A673 (cell line): Measurements from ENCODE around the gene GAGE10. TPM values are rescaled to one million over a fixed set of nuclear protein-coding genes. Genes with fewer than 3 reads are reported as not detected.
"Not testable (repeated sequence)": the region's sequence is repeated elsewhere in the genome, so short reads cannot be mapped to it uniquely, and the experiment has no call there.

Experiments
- BruUV-seq: library from RNA; stranded (reverse); fragments of 400-500 nt; replicated peaks from 2 replicates; lab custom pipeline; 2021; lab: Mats Ljungman, UMichigan
- CTCF ChIA-PET: fragments of 300-600 bp; sonication (Branson Sonifier 250); formaldehyde crosslinking; loops from one replicate; lab custom pipeline; 2022; ENCODE audit warnings: antibody characterized with exemption; lab: Charles Lee
- POLR2A ChIA-PET: fragments of 300-600 bp; sonication (Branson Sonifier 250); formaldehyde crosslinking; loops from one replicate; lab custom pipeline; 2022; ENCODE audit warnings: antibody characterized with exemption; ENCODE audit not compliant: low non-redundant PET; lab: Charles Lee
- DNase-seq: peaks from one replicate; pipeline ENCODE4 v3.0.0-alpha.2; 2015; ENCODE audit warnings: low spot score
- H3K27ac ChIP-seq: fragments of 200-600 bp; sonication (generic); 2 replicates; pipeline ENCODE4 v1.5.1; 2016; ENCODE audit warnings: mixed run types, low read depth, mild to moderate bottlenecking, mixed read lengths, antibody characterized with exemption, low read length; ENCODE audit not compliant: poor library complexity, severe bottlenecking
- H3K27me3 ChIP-seq: fragments of 200-600 bp; sonication (generic); replicated peaks from 2 replicates; pipeline ENCODE4 v1.6.1; 2017; ENCODE audit warnings: mixed run types, low read depth, mild to moderate bottlenecking, mixed read lengths, antibody characterized with exemption, low read length; ENCODE audit not compliant: insufficient read depth, poor library complexity
- H3K36me3 ChIP-seq: fragments of 200-600 bp; sonication (generic); 2 replicates; pipeline ENCODE4 v1.6.1; 2016; ENCODE audit warnings: mixed run types, mild to moderate bottlenecking, mixed read lengths, antibody characterized with exemption, low read length; ENCODE audit not compliant: insufficient read depth, poor library complexity, severe bottlenecking
- H3K4me1 ChIP-seq: fragments of 200-600 bp; sonication (generic); 2 replicates; pipeline ENCODE4 v1.6.1; 2017; ENCODE audit warnings: mixed run types, mild to moderate bottlenecking, mixed read lengths, antibody characterized with exemption, low read length; ENCODE audit not compliant: insufficient read depth, poor library complexity, severe bottlenecking
- H3K4me3 ChIP-seq: fragments of 200-600 bp; sonication (generic); 2 replicates; pipeline ENCODE4 v1.5.1; 2016; ENCODE audit warnings: low read depth, mixed run types, mild to moderate bottlenecking, mixed read lengths, low read length; ENCODE audit not compliant: poor library complexity, severe bottlenecking
- H3K9me3 ChIP-seq: fragments of 200-600 bp; sonication (generic); 2 replicates; pipeline ENCODE4 v1.6.1; 2016; ENCODE audit warnings: mixed run types, low read depth, mild to moderate bottlenecking, mixed read lengths, antibody characterized with exemption, low read length; ENCODE audit not compliant: poor library complexity, severe bottlenecking
- EZH2 ChIP-seq: fragments of 200-600 bp; sonication (generic); IDR thresholded peaks from 2 replicates; pipeline ENCODE4 v1.6.1; 2017; ENCODE audit warnings: borderline replicate concordance, low read depth, mild to moderate bottlenecking, mixed read lengths, antibody characterized with exemption, low read length; ENCODE audit not compliant: poor library complexity, severe bottlenecking
- intact Hi-C: fragments of 100-400 bp; cut with micrococcal nuclease; formaldehyde crosslinking; loops from one replicate; pipeline ENCODE4 v1.10.0; 2022; ENCODE audit not compliant: unreplicated experiment
- total RNA-seq: library from RNA; stranded (reverse); gene quantifications from 2 replicates; pipeline ENCODE4 v1.2.3, GENCODE V29; 2021
- TF ChIP-seq, protein P1 (sequence below): fragments of 300-800, 200-600 bp; sonication (generic); conservative IDR thresholded peaks from 2 replicates; pipeline ENCODE4 v1.5.1; 2017; ENCODE audit warnings: low read depth, mild to moderate bottlenecking, antibody characterized with exemption, low read length, moderate library complexity, mixed read lengths

GAGE10 gene
- total RNA-seq, 1 experiment from 2014 or later, result not detected

GRCh38 chrX:49300703-49301102, 2.7 kb upstream of the GAGE10 start:
- no peak for DNase-seq
- TF ChIP-seq, protein P1, sequence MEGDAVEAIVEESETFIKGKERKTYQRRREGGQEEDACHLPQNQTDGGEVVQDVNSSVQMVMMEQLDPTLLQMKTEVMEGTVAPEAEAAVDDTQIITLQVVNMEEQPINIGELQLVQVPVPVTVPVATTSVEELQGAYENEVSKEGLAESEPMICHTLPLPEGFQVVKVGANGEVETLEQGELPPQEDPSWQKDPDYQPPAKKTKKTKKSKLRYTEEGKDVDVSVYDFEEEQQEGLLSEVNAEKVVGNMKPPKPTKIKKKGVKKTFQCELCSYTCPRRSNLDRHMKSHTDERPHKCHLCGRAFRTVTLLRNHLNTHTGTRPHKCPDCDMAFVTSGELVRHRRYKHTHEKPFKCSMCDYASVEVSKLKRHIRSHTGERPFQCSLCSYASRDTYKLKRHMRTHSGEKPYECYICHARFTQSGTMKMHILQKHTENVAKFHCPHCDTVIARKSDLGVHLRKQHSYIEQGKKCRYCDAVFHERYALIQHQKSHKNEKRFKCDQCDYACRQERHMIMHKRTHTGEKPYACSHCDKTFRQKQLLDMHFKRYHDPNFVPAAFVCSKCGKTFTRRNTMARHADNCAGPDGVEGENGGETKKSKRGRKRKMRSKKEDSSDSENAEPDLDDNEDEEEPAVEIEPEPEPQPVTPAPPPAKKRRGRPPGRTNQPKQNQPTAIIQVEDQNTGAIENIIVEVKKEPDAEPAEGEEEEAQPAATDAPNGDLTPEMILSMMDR, result no peak
- TF ChIP-seq EZH2, result no peak
- no peak overlapping the region for H3K4me3 ChIP-seq
- no TSS peak for BruUV-seq
- CTCF ChIA-PET, result no interaction called here
- H3K9me3 ChIP-seq, result no peaks in the 10 kb centered on the region
- POLR2A ChIA-PET, result no interaction called here
- no peaks in the 10 kb centered on the region for H3K36me3 ChIP-seq
- no peaks in the 10 kb centered on the region for H3K4me1 ChIP-seq
- intact Hi-C loops, result no loop called here
- no peak overlapping the region for H3K27ac ChIP-seq
- no peaks in the 10 kb centered on the region for H3K27me3 ChIP-seq

GRCh38 chrX:49307775-49308174, 4.3 kb downstream of the GAGE10 start:
- H3K9me3 ChIP-seq, CTCF ChIA-PET, H3K27ac ChIP-seq, H3K27me3 ChIP-seq, H3K36me3 ChIP-seq, intact Hi-C loops, BruUV-seq, H3K4me1 ChIP-seq, POLR2A ChIA-PET, H3K4me3 ChIP-seq, DNase-seq: not testable (repeated sequence)

DNA sequence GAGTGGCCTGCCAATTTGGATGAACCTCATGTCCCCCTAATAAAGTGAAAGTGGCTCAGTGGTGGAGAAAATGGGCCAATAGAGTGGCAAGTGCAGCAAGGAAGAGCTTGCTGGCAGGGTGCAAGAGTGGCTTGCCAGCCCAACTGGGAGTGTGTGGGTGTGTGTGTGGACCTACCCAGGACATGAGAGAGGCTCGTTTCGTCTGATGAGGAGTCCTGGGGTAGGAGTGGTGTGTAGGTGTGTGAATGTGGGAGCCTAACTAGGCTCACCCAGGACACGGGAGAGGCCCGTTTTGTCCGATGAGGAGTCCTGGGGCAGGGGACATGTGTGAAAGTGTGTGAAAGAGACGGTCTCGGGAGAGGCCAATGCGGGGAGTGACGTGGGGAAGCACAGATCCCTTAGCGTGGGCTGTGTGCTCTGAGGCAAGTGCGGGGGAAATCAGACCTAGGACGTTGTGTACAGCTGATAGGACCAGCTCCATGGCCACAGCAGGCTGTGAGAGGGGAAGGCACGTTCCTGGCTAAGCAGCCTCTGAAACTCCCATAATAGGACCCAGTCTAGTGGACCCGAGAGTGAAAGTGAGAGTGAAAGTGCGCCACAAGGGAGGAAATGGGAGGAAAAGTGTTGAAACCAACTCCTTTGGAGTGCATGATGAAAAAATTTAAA, 5.3 kb downstream of the GAGE10 start:
- intact Hi-C loops, result no loop called here
- no peaks in the 10 kb centered on the region for H3K9me3 ChIP-seq
- POLR2A ChIA-PET, result no interaction called here
- H3K27ac ChIP-seq, result no peak overlapping the region
- no peaks in the 10 kb centered on the region for H3K4me1 ChIP-seq
- H3K36me3 ChIP-seq, result no peaks in the 10 kb centered on the region
- DNase-seq, result no peak
- CTCF ChIA-PET, result no interaction called here
- H3K4me3 ChIP-seq, result no peak overlapping the region
- TF ChIP-seq, protein P1, result no peak
- TF ChIP-seq EZH2, result no peak
- no TSS peak for BruUV-seq
- H3K27me3 ChIP-seq, result no peaks in the 10 kb centered on the region
